AG09319 (cell line): ENCODE measurements around the gene HPGDS.
"Not testable (repeated sequence)": the region's sequence is repeated elsewhere in the genome, so short reads cannot be mapped to it uniquely, and the experiment has no call there.

Experiments used
- DNase-seq: peaks from one replicate; pipeline ENCODE4 v3.0.0-alpha.2; 2010; ENCODE audit warnings: low read depth; ENCODE audit errors: extremely low read depth
- TF ChIP-seq, protein P1 (sequence below): IDR thresholded peaks from 2 replicates; pipeline ENCODE4 v1.5.1; 2011; ENCODE audit warnings: low read depth, mild to moderate bottlenecking, inconsistent platforms, low read length, moderate library complexity

HPGDS gene

DNA sequence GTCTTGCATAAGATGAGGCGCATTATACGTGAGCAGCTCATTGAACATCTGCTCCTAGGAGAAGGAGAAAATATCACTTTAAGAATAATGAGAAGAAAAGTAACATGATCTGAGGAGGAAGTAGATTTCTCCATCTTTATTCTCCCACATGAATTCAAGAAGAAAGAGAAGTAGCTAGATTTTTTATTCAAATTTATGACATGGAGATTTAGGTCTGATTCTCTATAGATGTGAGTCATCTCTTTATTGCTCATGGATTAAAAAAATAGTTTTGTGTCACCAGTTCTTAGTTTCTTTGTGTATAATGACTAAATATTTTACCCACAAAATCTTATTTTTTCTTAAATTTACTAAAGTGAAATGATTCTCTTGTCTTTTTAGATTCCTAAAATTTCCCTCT, 40.4 kb downstream of the HPGDS start:
- DNase-seq: no peak

DNA sequence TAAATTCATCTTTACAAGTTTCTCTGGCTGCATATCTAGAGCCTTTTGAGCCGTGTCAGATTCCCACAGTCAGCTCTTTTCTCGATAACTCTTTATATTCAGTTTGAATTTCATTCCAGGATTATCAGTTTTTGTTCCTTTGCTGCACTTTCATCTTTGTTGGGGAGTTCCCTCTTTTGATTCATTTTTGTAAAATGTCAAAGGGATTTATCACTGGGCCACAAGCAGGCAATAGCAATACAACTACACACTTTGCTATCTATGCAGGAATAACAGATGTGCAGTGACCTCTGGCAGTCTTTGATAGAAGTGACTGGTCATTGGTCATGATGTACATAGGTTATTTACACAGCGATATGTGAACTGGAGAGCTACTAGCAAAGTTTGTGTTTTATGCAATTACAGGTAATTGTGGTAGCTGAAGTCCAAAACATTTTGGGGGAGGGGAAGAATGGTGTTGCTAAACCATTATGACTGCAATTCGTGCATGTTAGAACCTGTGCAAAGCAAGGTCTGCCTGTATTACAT, 43.8 kb downstream of the HPGDS start:
- TF ChIP-seq, protein P1, sequence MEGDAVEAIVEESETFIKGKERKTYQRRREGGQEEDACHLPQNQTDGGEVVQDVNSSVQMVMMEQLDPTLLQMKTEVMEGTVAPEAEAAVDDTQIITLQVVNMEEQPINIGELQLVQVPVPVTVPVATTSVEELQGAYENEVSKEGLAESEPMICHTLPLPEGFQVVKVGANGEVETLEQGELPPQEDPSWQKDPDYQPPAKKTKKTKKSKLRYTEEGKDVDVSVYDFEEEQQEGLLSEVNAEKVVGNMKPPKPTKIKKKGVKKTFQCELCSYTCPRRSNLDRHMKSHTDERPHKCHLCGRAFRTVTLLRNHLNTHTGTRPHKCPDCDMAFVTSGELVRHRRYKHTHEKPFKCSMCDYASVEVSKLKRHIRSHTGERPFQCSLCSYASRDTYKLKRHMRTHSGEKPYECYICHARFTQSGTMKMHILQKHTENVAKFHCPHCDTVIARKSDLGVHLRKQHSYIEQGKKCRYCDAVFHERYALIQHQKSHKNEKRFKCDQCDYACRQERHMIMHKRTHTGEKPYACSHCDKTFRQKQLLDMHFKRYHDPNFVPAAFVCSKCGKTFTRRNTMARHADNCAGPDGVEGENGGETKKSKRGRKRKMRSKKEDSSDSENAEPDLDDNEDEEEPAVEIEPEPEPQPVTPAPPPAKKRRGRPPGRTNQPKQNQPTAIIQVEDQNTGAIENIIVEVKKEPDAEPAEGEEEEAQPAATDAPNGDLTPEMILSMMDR: no peak
- DNase-seq: no peak

More for the DNA sequence above, 40.4 kb downstream of the HPGDS start:
- TF ChIP-seq, protein P1: no peak

DNA sequence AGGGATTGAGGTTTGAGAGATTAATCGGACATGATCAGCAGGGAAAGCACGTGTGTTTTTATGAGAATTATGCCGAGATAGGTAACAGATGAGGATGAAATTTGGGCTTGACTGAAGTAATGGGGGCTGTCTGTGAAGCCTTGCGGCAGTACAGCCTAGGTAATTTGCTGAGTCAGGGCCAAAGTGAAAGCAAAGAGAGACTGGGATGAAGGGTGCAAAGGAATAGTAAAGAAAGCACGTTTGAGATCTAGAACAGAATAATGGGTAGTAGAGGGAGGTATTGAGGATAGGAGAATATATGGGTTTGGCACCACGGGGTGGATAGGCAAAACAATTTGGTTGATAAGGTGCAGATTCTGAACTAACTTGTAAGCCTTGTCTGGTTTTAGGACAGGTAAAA, 47.2 kb downstream of the HPGDS start:
- not testable (repeated sequence) for DNase-seq

DNA sequence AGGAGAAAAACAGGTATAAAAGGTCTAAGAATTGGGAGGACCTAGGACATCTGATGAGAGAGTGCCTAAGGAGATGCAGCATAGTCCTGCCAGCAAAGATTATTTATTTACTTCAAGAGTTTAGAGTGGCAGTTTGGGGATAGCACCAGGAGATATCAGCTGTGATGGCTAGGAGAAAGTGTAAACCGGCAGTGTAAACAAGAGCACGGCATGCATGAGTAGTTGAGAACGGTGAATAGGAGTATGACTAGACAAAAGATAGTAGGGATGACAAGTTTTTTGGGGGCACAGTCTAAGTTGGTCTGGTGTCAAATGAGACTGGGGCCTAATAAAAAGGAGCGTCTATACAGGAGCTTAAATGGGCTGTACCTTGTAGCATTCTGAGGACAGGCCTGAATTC, 48.7 kb downstream of the HPGDS start:
- not testable (repeated sequence) for DNase-seq

DNA sequence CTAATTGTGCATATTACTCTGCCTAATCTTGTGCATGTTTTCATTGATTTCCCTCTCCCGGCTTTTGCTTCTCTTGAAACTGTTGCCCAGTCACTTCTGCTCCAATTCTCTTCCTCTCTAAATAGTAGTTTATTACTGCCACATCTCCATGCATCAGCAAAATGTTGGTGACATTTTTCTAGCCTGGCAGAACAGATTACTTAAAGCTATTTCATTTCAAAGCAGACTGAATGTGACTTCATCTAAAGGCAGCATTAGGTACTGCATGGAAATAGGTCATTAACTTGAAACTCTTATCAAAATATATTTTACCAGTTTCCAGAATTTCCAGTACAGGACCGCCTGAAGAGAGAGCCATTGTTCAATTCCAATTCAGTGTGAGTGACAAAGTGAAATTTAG, 52.4 kb downstream of the HPGDS start:
- TF ChIP-seq, protein P1: no peak
- DNase-seq: no peak

DNA sequence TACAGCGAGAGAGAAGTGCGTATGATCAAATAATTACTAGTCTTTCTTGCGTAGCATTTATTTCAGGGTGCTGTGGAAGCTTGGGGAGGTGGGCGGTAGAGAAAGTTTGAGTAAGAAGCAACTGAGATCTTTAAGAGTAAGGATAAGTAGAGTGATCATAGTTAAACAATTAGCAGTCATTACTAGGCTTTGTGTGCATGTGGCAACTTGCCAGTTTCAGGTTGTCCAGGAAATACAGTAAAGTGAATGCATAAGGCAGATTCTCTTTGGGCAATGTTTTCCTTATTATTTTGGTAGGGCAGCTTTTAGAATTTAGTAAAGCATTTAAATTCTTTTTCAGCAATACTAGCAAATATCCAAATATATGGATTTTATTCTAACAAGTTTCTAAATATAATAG, 57.0 kb downstream of the HPGDS start:
- TF ChIP-seq, protein P1: no peak
- DNase-seq: no peak

DNA sequence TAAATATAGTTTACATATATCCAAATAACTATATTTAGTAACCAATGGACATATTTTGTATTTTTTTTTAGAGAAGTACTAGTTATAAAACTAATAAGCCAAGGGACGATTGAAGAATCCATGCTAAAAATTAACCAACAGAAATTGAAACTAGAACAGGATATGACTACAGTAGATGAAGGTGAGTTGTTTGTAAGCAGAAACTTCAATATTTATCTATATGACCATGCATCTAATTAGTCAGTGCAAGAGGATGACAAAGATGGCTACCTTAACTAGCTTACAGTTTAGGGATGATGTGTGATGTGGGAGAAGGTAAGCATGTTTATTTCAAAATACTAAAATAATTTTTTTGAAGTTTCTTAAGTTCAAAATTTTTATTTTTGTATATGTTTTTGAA, 57.7 kb downstream of the HPGDS start:
- TF ChIP-seq, protein P1: no peak
- no peak for DNase-seq

DNA sequence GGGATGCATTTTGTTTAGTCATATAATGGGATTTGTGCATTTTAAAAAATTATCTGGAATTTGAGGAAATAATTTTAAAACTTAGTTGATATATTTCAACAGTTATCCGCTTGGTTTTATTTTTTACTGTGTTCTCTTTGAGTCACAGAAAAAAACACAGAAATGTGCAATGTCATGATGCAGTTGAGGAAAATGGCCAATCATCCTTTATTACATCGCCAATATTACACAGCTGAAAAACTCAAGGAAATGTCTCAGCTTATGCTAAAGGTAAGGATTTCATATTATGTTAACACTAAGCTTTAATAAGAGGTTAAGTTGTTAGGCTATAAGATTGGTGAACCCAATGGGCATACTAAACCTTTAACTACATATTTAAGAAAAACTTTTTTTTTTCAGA, 63.9 kb downstream of the HPGDS start:
- DNase-seq: no peak
- TF ChIP-seq, protein P1: no peak
